D341Med (cell line): ENCODE measurements around the gene CUEDC1.
A peak's percentile ranks its signal among the peaks of the same experiment; 100 is the strongest.

Experiments
- DNase-seq: peaks from one replicate; pipeline ENCODE4 v3.0.0; 2012; ENCODE audit warnings: low spot score

Gene CUEDC1

GRCh38 chr17:57894848-57895247 lies 60.4 kb downstream of the CUEDC1 start:
- no peak for DNase-seq

- DNase-seq, result no peak
Measured at GRCh38 chr17:57892820-57893595, 62.2 kb downstream of the CUEDC1 start.

DNA sequence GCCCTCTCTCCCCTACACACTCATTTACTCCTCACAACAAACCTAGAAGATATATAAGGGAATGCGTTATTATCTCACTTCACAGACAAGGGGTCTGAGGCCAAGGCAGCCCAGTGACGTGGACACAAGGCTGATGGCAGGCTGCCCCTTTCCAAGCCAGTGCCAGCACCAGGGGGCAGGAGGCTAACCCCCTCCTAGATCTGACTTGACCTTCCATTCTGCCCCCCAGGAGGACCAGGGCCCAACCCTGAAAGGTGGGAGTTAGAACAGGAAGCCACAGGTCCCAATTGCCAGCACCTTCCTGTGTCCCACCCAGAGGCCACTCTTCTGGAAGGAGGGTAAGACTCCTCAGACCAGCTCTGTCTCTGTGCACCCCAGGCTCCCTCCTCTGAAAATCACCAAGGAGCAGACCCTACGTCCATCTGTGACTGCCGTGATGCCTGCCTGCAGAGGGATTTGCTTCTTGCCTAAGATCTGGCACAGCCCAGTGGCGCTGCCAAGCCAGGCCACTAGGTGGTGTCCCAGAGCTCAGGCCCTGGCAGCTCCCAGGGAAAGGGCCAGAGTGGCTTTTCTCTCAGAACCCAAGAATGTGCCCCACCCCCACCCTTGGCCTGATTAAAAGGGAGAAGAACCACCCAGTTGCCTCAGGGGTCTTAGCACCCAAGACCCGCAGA lies 62.9 kb downstream of the CUEDC1 start:
- peak; percentile 92 for DNase-seq

- no peak for DNase-seq
Measured at GRCh38 chr17:57890857-57891232, 64.4 kb downstream of the CUEDC1 start.

DNA sequence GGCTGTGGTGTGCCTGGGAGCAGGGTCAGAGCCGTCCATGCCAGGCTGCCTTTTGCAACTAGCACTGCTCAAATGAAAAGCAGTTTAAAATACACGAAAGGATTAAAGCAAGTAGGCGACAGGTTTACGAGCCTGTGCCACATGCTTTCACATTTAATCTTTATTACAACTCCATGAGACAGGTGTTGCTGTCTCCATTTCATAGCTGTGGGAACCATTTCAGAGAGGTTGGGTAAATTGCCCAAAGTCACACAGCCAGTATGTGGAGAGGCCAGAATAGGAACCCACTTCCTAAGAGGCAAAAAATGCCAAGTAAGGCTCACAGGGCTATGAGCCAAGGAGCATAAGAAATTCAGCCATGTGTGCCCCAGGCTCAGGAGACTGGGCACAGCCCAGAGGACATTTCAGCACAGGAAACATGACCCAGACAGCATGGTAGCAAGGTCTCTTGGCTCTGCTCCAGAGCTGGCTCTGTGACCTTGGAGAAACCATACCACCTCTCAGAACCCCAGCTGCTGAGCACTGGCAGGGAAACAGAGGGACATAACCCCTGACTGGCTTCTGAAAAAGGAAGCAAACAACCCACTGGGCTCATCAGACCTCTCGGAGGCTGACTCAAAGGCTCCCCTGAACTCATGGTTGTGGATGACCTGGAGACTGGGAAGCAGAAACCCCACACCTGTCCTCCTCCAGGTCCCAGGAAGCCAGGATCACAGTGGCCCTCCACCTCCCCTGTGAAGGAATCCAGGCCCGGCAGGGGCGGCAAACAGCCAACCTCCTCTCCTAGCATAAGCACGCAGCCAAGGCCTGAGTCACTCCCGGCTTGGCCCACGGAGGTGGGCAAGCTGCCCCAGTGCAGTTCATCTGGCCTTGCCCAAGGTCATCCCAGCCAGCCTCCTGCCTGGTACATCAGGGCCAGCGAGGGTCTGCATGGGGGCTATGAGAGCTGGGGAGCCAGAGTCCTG lies 65.0 kb downstream of the CUEDC1 start:
- no peak for DNase-seq

GRCh38 chr17:57889252-57889651 lies 66.0 kb downstream of the CUEDC1 start:
- DNase-seq, result no peak

GRCh38 chr17:57888311-57889216 lies 66.6 kb downstream of the CUEDC1 start:
- no peak for DNase-seq

- no peak for DNase-seq
Measured at GRCh38 chr17:57887161-57887560, 68.1 kb downstream of the CUEDC1 start.

GRCh38 chr17:57886020-57886419 lies 69.2 kb downstream of the CUEDC1 start:
- no peak for DNase-seq

- DNase-seq, result no peak
Measured at GRCh38 chr17:57885148-57885915, 69.9 kb downstream of the CUEDC1 start.

DNA sequence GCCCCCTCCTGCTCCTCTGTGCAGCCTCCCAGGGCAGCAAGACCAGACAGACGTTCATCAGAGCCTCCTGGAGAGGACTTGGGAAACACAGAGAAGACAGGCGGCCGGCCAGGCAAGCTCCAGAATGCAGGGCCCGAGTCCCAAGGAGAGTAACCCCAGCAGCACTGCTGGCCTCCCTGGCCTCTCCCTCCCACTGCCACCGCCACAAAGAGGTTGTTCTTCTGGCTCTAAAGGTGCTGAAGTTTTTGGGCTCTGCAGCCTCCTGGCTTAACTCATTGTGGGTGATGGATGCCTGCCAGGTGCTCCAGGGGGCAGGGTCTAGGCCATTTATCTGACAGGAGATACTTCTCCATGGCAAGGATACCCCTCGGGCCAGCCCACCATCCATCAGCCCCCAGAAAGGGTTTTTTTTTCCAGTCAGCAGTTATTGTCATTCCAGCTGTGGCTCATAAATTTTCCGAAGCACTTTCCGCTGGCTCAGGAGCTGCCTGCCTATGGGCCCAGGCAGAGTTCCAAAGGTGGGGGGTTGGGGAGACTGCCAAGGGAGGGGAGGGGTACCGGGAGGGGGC lies 73.3 kb downstream of the CUEDC1 start:
- DNase-seq, result no peak

- no peak for DNase-seq
Measured at GRCh38 chr17:57881143-57881542, 74.1 kb downstream of the CUEDC1 start.

DNA sequence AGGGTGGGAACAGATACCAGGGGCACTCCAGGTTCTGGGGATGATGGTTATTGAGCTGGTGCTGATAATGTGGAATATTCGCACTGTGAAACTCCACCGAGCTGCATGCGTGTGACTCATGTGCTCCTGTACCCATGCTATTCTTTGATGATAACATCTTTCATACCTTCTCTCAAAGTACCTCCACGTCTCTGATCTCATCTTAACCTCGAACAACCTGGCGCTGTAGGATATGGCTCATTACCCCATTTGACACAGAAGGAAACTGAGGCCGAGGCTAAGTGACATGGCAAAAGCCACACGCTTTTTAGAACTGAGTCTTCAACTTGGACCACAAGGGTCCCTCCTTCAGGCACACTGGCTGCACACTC lies 75.1 kb downstream of the CUEDC1 start:
- no peak for DNase-seq

DNA sequence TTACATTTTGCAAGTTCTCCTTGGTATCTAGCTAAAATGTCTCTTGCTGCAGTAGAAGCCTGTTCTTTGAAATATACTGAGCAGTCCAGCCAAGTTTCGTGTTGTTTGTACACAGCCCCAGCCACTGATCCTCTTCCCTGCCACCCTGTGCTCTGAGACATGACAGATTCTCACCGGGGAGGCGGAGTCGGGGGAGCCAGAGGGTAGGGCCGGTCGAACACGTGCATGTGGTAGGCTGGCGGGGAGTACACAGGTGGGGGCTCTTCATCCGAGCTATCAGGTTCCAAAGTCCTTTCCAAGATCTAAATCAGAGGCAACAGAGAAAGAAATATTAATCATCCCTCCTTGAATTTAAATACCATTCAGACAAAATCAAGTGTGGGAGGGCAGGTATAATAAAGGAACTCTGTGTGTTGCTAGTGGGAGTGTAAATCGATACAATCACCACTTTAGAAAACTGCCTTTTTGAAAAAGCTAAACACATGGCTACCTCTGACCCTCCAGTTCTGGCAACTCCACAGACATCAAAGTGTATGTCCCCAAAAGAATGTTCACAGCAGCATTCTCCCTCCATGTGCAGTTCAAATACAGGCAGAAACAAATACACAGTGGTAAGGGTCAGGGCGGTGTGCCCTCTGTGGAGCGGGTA lies 75.7 kb downstream of the CUEDC1 start:
- DNase-seq, result peak; percentile 81

DNA sequence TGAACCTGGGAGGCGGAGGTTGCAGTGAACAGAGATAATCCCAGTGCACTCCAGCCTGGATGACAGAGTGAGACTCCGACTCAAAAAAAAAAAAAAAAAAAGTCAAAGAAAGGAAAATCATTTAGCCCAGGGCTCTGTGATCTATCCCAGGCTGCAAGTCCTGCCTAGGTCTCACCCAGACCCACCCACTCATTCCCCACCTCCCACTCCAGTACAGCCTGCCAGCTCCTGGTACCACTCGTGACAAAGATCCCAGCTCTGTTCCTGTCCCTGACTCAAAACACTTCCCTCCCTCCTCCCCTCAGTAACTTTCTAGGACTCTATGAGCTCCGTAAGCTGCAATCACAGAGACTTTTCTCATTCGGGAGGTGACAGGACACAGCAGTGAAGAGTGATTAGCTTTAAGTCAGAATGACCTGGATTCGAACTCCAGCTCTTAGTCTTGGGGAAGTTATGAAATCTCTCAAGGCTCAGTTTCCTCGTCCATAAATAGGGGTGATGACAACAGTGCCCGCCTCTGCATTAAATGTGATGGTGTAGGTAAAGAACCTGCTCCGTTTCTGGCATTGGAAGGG lies 77.3 kb downstream of the CUEDC1 start:
- no peak for DNase-seq

GRCh38 chr17:57876866-57877237 lies 78.4 kb downstream of the CUEDC1 start:
- no peak for DNase-seq

- no peak for DNase-seq
Measured at GRCh38 chr17:57876023-57876865, 79.0 kb downstream of the CUEDC1 start.

DNA sequence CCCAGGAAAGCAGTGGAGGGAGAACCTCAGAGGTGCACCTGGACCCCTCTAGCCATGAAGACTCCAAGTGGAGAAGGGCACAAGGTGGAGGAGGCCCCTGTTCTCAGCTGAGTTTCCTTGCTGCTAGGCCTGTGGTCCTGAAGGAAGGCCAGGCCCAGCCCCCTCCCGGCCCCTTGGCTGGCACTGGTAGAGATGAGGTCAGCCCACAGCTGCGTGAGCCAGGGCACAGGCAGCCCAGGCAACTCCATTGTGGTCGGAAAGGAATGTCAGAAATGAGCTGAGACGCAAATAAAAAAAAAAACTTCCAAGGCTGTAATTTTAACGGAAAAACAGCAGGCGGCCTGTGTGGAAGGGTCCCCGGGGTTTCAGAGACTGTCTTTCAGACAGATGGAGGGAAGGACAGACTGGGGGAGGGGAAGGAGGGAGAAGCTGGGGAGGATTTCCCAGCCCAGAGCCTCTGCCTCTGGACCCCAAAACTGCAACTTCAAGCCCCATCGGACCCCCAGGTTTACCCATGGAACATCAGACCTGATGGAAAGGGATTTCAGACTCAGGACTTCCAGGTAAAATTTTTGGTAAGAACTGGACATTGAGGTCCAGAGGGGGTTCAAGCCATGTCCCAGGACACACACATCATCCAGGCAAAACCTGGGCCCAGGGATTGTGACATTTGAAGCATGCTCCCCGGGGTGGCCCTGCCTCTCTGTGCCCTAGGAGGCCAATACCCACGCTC lies 79.8 kb downstream of the CUEDC1 start:
- no peak for DNase-seq
